Measurements from ENCODE around the gene HCN3.

DNA sequence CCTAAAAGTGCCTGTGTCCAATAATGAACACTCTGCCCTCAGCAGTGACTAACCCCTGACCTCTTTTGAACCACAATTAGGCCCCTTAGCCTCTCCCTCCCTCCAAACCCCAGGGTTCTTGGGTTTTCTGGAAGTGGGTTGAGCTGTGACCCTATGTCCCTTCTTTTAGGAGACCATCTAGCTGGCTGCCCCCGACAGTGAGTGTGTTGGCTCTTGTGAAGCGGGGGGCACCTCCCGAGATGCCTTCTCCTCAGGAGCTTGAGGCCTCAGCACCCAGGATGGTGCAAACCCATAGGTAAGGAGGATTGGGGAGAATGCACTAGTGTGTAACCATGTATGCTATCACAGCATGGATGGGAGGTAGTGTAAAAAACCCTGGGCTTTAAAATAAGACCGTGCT is 50.7 kb downstream of the HCN3 start:
- TF ChIP-seq, protein P1, sequence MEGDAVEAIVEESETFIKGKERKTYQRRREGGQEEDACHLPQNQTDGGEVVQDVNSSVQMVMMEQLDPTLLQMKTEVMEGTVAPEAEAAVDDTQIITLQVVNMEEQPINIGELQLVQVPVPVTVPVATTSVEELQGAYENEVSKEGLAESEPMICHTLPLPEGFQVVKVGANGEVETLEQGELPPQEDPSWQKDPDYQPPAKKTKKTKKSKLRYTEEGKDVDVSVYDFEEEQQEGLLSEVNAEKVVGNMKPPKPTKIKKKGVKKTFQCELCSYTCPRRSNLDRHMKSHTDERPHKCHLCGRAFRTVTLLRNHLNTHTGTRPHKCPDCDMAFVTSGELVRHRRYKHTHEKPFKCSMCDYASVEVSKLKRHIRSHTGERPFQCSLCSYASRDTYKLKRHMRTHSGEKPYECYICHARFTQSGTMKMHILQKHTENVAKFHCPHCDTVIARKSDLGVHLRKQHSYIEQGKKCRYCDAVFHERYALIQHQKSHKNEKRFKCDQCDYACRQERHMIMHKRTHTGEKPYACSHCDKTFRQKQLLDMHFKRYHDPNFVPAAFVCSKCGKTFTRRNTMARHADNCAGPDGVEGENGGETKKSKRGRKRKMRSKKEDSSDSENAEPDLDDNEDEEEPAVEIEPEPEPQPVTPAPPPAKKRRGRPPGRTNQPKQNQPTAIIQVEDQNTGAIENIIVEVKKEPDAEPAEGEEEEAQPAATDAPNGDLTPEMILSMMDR (IDR thresholded peaks at IDR 0.05) = no peak
- TF ChIP-seq POLR2A (IDR thresholded peaks at IDR 0.05) (no peak), EP300 (IDR thresholded peaks at IDR 0.05) (no peak)
